ENCODE results near the gene POP7.

The POP7 gene

GRCh38 chr7:100728196-100728595 is 22.3 kb downstream of the POP7 start:
- no peak for DNase-seq

GRCh38 chr7:100730136-100730800 is 24.3 kb downstream of the POP7 start:
- no peak for DNase-seq

- DNase-seq = no peak
These were observed 26.2 kb downstream of the POP7 start for GRCh38 chr7:100731937-100732636.

GRCh38 chr7:100735730-100736129 is 29.8 kb downstream of the POP7 start:
- DNase-seq = no peak

- no peak for DNase-seq
These were observed 30.8 kb downstream of the POP7 start for GRCh38 chr7:100736671-100737070.

- no peak for DNase-seq
These were observed 34.0 kb downstream of the POP7 start for GRCh38 chr7:100739934-100740333.

- DNase-seq = no peak
These were observed 38.7 kb downstream of the POP7 start for GRCh38 chr7:100744605-100745004.

- no peak for DNase-seq
These were observed 39.3 kb downstream of the POP7 start for GRCh38 chr7:100745184-100745583.

GRCh38 chr7:100752994-100753393 is 47.1 kb downstream of the POP7 start:
- no peak for DNase-seq

- no peak for DNase-seq
These were observed 47.8 kb downstream of the POP7 start for GRCh38 chr7:100753750-100754149.
